Esophagus muscularis mucosa (tissue), 4 donors: ENCODE data around the gene TNFRSF19.

Experiments used
- EP300 ChIP-seq: sonication (generic); formaldehyde crosslinking; IDR thresholded peaks from one replicate; pipeline ENCODE4 v1.6.1; 2017; ENCODE audit warnings: antibody characterized with exemption
- POLR2A ChIP-seq: fragments of 450-650 bp; IDR thresholded peaks from one replicate; pipeline ENCODE4 v1.6.1; 2017; ENCODE audit warnings: antibody characterized with exemption, moderate library complexity, mild to moderate bottlenecking, low read depth
- POLR2AphosphoS5 ChIP-seq, 2 donors: sonication (generic); formaldehyde crosslinking; IDR thresholded peaks; one replicate each; pipeline ENCODE4 v1.6.1; 2017; ENCODE audit warnings: antibody characterized with exemption in 2 of 2
- TF ChIP-seq, protein P1 (sequence below), 3 experiments: fragments of 200-600 bp in 2 of 3; fragments of 450-650 bp in 1 of 3; sonication (generic) in 2 of 3; IDR thresholded peaks; one replicate each; pipeline ENCODE4 v1.5.1; 2017 to 2019; ENCODE audit warnings: antibody characterized with exemption in 3 of 3, mild to moderate bottlenecking in 2 of 3, moderate library complexity in 1 of 3

DNA sequence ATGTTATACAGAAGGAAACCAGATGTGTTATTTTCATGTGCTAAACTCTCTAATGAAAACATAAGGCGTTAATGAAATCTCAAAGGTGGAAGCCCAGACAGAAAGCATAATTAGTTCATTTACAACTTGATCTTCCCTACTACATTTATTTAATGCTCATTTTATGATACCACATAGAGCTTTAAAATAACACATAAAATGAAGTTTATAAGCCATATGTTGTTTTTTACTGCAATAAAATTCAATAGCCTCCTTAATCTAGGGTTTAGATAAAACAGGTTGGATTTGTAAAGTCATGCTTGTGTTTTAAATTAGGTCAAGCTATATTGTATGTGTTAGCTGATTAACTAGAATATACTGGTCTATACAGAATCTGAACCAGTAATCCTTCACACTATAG is 81.2 kb downstream of the TNFRSF19 start:
- TF ChIP-seq POLR2A (no peak), POLR2AphosphoS5 (IDR thresholded peaks at IDR 0.05) (no peak), EP300 (no peak)
- TF ChIP-seq, protein P1, sequence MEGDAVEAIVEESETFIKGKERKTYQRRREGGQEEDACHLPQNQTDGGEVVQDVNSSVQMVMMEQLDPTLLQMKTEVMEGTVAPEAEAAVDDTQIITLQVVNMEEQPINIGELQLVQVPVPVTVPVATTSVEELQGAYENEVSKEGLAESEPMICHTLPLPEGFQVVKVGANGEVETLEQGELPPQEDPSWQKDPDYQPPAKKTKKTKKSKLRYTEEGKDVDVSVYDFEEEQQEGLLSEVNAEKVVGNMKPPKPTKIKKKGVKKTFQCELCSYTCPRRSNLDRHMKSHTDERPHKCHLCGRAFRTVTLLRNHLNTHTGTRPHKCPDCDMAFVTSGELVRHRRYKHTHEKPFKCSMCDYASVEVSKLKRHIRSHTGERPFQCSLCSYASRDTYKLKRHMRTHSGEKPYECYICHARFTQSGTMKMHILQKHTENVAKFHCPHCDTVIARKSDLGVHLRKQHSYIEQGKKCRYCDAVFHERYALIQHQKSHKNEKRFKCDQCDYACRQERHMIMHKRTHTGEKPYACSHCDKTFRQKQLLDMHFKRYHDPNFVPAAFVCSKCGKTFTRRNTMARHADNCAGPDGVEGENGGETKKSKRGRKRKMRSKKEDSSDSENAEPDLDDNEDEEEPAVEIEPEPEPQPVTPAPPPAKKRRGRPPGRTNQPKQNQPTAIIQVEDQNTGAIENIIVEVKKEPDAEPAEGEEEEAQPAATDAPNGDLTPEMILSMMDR (IDR thresholded peaks at IDR 0.05), result no peak
